B cell (primary cell): Measurements from ENCODE around the gene CZIB. TPM values are rescaled to one million over a fixed set of nuclear protein-coding genes. Genes with fewer than 3 reads are reported as not detected.
A peak's percentile ranks its signal among the peaks of the same experiment; 100 is the strongest.

Experiments
- ATAC-seq: fragments of 200-7000 bp; cut with Tn5 transposase; one replicate; pipeline ENCODE4 v1.10.0; 2021; ENCODE audit warnings: low read depth, mild to moderate bottlenecking, moderate number of reproducible peaks, moderate library complexity
- CTCF ChIA-PET: fragments of 350-600 bp; sonication (Branson Sonifier 250); formaldehyde crosslinking; loops from one replicate; lab custom pipeline; 2021; ENCODE audit warnings: antibody characterized with exemption, inconsistent platforms; lab: Charles Lee
- POLR2A ChIA-PET: fragments of 350-600 bp; sonication (Branson Sonifier 250); formaldehyde crosslinking; loops from one replicate; lab custom pipeline; 2021; ENCODE audit warnings: antibody characterized with exemption; lab: Charles Lee
- DNase-seq: peaks from one replicate; pipeline ENCODE4 v3.0.0; 2013
- H2AFZ ChIP-seq: 2 replicates; pipeline ENCODE4 v1.6.1; 2012; ENCODE audit warnings: mild to moderate bottlenecking, low read depth, low read length; ENCODE audit not compliant: insufficient read depth, poor library complexity, severe bottlenecking
- H3K27ac ChIP-seq, 2 donors: 1 replicate in 1 of 2; 2 replicates in 1 of 2; pipeline ENCODE4 v1.5.1; 2012 to 2013; ENCODE audit warnings: low read length in 2 of 2, mild to moderate bottlenecking in 2 of 2, moderate library complexity in 1 of 2
- H3K27me3 ChIP-seq, 4 experiments: fragments of 200-600 bp in 1 of 4; sonication (generic) in 1 of 4; replicated peaks in 1 of 4; 1 replicate in 2 of 4; 2 replicates in 2 of 4; pipeline versions ENCODE4 v1.6.1 to v1.7.0; 2013 to 2016; ENCODE audit warnings: low read length in 3 of 4, mild to moderate bottlenecking in 2 of 4, mixed read lengths in 1 of 4, moderate library complexity in 1 of 4; ENCODE audit not compliant: insufficient read depth in 4 of 4, control insufficient read depth in 3 of 4; ENCODE audit errors: control extremely low read depth in 1 of 4
- H3K36me3 ChIP-seq, 2 experiments: replicated peaks in 1 of 2; 1 replicate in 1 of 2; 2 replicates in 1 of 2; pipeline versions ENCODE4 v1.6.1 to v1.7.1; 2013; ENCODE audit warnings: low read length in 1 of 2; ENCODE audit not compliant: insufficient read depth in 2 of 2, control insufficient read depth in 1 of 2; ENCODE audit errors: control extremely low read depth in 1 of 2, extremely low read depth in 1 of 2
- H3K4me1 ChIP-seq, 2 donors: fragments of 200-600 bp in 1 of 2; sonication (generic) in 1 of 2; 1 replicate in 1 of 2; 2 replicates in 1 of 2; pipeline versions ENCODE4 v1.5.1 to v1.6.1; 2013 to 2017; ENCODE audit warnings: low read length in 2 of 2; ENCODE audit not compliant: control insufficient read depth in 2 of 2, insufficient read depth in 2 of 2
- H3K4me2 ChIP-seq: replicated peaks from 2 replicates; pipeline ENCODE3; 2012; ENCODE audit warnings: mild to moderate bottlenecking, low read depth, low read length; ENCODE audit not compliant: poor library complexity, severe bottlenecking
- H3K4me3 ChIP-seq, 5 experiments: fragments of 200-600 bp in 1 of 5; sonication (generic) in 1 of 5; 1 replicate in 3 of 5; 2 replicates in 2 of 5; pipeline versions ENCODE4 v1.5.1 to v1.7.0; 2011 to 2016; ENCODE audit warnings: low read length in 4 of 5, mild to moderate bottlenecking in 4 of 5, low read depth in 2 of 5, control low read depth in 1 of 5, moderate library complexity in 1 of 5; ENCODE audit not compliant: insufficient read depth in 1 of 5; ENCODE audit errors: control extremely low read depth in 1 of 5, extremely low read depth in 1 of 5
- H3K79me2 ChIP-seq: fragments of 200-600 bp; sonication (generic); one replicate; pipeline ENCODE4 v1.6.0; 2016; ENCODE audit warnings: low read length; ENCODE audit not compliant: control insufficient read depth, insufficient read depth
- H3K9ac ChIP-seq: fragments of 200-600 bp; sonication (generic); 2 replicates; pipeline ENCODE4 v1.6.1; 2017; ENCODE audit warnings: mild to moderate bottlenecking, low read length, moderate library complexity
- H3K9me3 ChIP-seq, 3 donors: one replicate each; pipeline versions ENCODE4 v1.6.1 to v1.7.1; 2013; ENCODE audit warnings: low read length in 2 of 3; ENCODE audit not compliant: control insufficient read depth in 2 of 3, insufficient read depth in 1 of 3; ENCODE audit errors: control extremely low read depth in 1 of 3
- H4K20me1 ChIP-seq: 2 replicates; pipeline ENCODE4 v1.6.0; 2012; ENCODE audit warnings: mild to moderate bottlenecking, low read length; ENCODE audit not compliant: insufficient read depth, control insufficient read depth, poor library complexity, severe bottlenecking
- H3K27ac Mint-ChIP-seq: one replicate; pipeline ENCODE4 v1.8.0; 2021; ENCODE audit warnings: mixed read lengths
- H3K27me3 Mint-ChIP-seq: one replicate; pipeline ENCODE4 v1.8.0; 2021; ENCODE audit warnings: mixed read lengths
- H3K4me1 Mint-ChIP-seq: one replicate; pipeline ENCODE4 v1.8.0; 2021; ENCODE audit warnings: mixed read lengths
- H3K4me3 Mint-ChIP-seq: one replicate; pipeline ENCODE4 v1.8.0; 2021; ENCODE audit warnings: mixed read lengths
- H3K9me3 Mint-ChIP-seq: one replicate; pipeline ENCODE4 v1.8.0; 2022; ENCODE audit warnings: mixed read lengths; ENCODE audit not compliant: insufficient read depth
- EZH2 ChIP-seq: IDR thresholded peaks from 2 replicates; pipeline ENCODE4 v1.6.1; 2012; ENCODE audit warnings: borderline replicate concordance, low read depth, mild to moderate bottlenecking, moderate library complexity, low read length; ENCODE audit not compliant: insufficient read depth, poor library complexity, severe bottlenecking
- WGBS: methylation state at CpG from one replicate; pipeline ENCODE4 v1.1.5; 2013; ENCODE audit warnings: missing lambda C conversion rate; ENCODE audit not compliant: insufficient coverage; 5-methylcytosine and 5-hydroxymethylcytosine counted together
- intact Hi-C: fragments of 100-400 bp; cut with micrococcal nuclease; formaldehyde crosslinking; loops from one replicate; pipeline ENCODE4 v1.10.0; 2022
- polyA plus RNA-seq: library from polyadenylated mRNA; depleted of rRNA; stranded (reverse); fragments of >200 nt; gene quantifications from 2 replicates; pipeline ENCODE4 v1.2.3, GENCODE V29; 2012
- total RNA-seq, 2 donors: library from RNA; stranded (reverse); fragments of 120-200 nt in 1 of 2; gene quantifications; 1 replicate in 1 of 2; 2 replicates in 1 of 2; pipeline versions ENCODE4 v1.2.3 to v1.2.4, GENCODE V29; 2013 to 2022
- TF ChIP-seq, protein P1 (sequence below): fragments of 200-600 bp; IDR thresholded peaks from one replicate; pipeline ENCODE4 v1.8.0; 2022; ENCODE audit warnings: antibody characterized with exemption, mild to moderate bottlenecking

CZIB gene
- total and polyA plus RNA-seq, 2 donors (not counting 1 experiment from before 2014, with no cell fraction given): 47.9 to 62.0 TPM

DNA sequence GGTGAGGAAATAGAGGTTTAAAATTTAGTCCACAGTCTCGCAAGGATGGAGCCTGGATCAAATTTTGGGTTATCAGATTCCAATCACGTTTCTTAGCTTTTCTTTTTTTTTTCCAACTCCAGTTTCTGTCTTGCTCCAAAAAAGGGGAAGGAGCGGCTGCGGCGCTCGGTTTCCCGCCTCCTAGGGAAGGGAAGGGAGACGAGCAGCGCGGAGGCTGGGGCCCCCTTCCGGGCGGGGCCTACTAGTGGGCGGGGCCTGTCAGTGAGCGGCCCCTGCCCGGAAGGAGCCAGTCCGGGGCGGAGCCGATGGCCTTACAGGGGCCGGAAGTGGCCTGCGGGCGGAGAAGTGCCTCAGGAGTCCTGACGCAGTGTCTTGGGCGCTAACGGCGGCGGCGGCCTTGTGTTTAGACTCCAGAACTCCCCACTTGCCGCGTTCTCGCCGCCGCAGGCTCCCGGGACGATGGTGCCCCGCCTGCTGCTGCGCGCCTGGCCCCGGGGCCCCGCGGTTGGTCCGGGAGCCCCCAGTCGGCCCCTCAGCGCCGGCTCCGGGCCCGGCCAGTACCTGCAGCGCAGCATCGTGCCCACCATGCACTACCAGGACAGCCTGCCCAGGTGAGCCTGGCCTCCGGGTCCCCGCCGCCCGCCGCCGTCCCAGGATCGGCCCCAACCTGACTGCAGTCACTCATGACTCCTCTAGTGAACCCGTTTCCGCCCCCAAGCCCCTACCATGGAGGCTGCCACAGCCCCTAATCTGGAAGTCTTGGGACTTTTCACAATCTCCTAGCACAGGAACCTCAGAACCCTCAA, 23.7 kb downstream of the CZIB start, which contains the start of gene CPT2:
TSS of gene CPT2 (plus strand) at position 340 of the 806 bp plus-strand sequence. CDS start at position 460, 120 bp downstream.
- Histone ChIP-seq H4K20me1 (no peaks in the 10 kb centered on the region), H3K4me1 (peaks cover 16 to 20% of the 10 kb centered on the region in 2 donors), H3K9ac (peak within 1 kb of the TSS; percentile 99), H3K27me3 (no peaks in the 10 kb centered on the region), H3K27ac (peak within 1 kb of the TSS; percentile 81 to 96), H3K79me2 (peaks cover 27% of the 10 kb centered on the region), H3K36me3 (peaks cover 0 to 15% of the 10 kb centered on the region in 2 experiments), H3K9me3 (no peaks in the 10 kb centered on the region), H2AFZ (peak within 1 kb of the TSS; percentile 89), H3K4me3 (peak within 1 kb of the TSS; percentile 72 to 91 (median 76)), H3K4me2 (peak within 1 kb of the TSS; percentile 96)
- no peaks in the 10 kb centered on the region for H3K27me3 Mint-ChIP-seq
- ATAC-seq: peak; percentile 99
- H3K4me3 Mint-ChIP-seq: peak within 1 kb of the TSS; percentile 97
- ChIA-PET POLR2A (interaction anchor here (0.9 kb wide), 1 partner anchor 23 kb away, joined by 5 read pairs; no protein-coding TSS in a partner anchor), CTCF (interaction anchor here (2.3 to 3.1 kb wide), 2 partner anchors 10 to 13 kb away, joined by 10 to 27 read pairs; no protein-coding TSS in a partner anchor)
- WGBS: under 1% methylated on average over 56 of the region's 57 CpGs
- DNase-seq: peak; percentile 88
- H3K27ac Mint-ChIP-seq: peak within 1 kb of the TSS; percentile 95
- no peak for TF ChIP-seq EZH2
- TF ChIP-seq, protein P1, sequence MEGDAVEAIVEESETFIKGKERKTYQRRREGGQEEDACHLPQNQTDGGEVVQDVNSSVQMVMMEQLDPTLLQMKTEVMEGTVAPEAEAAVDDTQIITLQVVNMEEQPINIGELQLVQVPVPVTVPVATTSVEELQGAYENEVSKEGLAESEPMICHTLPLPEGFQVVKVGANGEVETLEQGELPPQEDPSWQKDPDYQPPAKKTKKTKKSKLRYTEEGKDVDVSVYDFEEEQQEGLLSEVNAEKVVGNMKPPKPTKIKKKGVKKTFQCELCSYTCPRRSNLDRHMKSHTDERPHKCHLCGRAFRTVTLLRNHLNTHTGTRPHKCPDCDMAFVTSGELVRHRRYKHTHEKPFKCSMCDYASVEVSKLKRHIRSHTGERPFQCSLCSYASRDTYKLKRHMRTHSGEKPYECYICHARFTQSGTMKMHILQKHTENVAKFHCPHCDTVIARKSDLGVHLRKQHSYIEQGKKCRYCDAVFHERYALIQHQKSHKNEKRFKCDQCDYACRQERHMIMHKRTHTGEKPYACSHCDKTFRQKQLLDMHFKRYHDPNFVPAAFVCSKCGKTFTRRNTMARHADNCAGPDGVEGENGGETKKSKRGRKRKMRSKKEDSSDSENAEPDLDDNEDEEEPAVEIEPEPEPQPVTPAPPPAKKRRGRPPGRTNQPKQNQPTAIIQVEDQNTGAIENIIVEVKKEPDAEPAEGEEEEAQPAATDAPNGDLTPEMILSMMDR: no peak
- peaks cover 28% of the 10 kb centered on the region for H3K4me1 Mint-ChIP-seq
- H3K9me3 Mint-ChIP-seq: no peaks in the 10 kb centered on the region
- intact Hi-C loops: loop anchor here (1.0 to 2.0 kb wide), 5 partner anchors 24 to 1142 kb away; partner anchors contain the start of genes CC2D1B, CZIB, MAGOH and TXNDC12
